GM12801 (cell line): ENCODE data around the gene PLEKHN1.

Experiments
- CTCF ChIP-seq: IDR thresholded peaks from one replicate; pipeline ENCODE4 v1.5.1; 2011; ENCODE audit warnings: control low read depth; ENCODE audit not compliant: insufficient read length; ENCODE audit errors: extremely low read depth

PLEKHN1 gene

DNA sequence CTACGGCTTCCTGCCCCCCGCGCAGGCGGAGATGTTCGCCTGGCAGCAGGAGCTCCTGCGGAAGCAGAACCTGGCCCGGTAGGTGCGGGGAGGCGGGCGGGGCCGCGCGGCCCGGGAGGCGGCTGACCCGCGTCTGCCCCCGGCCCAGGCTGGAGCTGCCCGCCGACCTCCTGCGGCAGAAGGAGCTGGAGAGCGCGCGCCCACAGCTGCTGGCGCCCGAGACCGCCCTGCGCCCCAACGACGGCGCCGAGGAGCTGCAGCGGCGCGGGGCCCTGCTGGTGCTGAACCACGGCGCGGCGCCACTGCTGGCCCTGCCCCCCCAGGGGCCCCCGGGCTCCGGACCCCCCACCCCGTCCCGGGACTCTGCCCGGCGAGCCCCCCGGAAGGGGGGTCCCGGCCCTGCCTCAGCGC lies 23.9 kb upstream of the PLEKHN1 start:
- no peak for TF ChIP-seq CTCF

GRCh38 chr1:942864-943533 lies 23.3 kb upstream of the PLEKHN1 start:
- TF ChIP-seq CTCF = no peak

DNA sequence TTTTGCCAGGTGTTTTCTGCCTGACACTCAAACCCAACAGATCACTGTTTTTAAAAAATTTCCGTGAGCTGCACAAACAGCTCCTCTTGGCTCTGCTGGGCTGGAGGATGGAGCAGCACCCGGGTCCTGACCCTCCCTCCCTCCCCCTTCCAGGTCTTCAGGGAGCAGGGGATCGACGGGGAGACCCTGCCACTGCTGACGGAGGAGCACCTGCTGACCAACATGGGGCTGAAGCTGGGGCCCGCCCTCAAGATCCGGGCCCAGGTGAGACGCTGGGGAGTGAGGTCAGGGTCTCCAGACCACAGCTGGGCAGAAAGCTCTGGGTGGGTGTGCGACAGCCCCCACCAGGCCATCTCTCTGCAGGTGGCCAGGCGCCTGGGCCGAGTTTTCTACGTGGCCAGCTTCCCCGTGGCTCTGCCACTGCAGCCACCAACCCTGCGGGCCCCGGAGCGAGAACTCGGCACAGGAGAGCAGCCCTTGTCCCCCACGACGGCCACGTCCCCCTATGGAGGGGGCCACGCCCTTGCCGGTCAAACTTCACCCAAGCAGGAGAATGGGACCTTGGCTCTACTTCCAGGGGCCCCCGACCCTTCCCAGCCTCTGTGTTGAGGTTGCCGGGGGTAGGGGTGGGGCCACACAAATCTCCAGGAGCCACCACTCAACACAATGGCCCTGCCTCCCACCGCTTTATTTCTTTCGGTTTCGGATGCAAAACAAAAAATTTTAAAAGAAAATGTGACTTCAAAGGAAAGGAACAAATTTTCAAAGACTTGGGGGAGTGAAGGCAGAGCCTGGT lies 22.5 kb upstream of the PLEKHN1 start:
- TF ChIP-seq CTCF = no peak

- TF ChIP-seq CTCF = no peak
These were observed 21.6 kb upstream of the PLEKHN1 start for GRCh38 chr1:944341-945325.

GRCh38 chr1:945688-946556 lies 20.4 kb upstream of the PLEKHN1 start:
- TF ChIP-seq CTCF = no peak

DNA sequence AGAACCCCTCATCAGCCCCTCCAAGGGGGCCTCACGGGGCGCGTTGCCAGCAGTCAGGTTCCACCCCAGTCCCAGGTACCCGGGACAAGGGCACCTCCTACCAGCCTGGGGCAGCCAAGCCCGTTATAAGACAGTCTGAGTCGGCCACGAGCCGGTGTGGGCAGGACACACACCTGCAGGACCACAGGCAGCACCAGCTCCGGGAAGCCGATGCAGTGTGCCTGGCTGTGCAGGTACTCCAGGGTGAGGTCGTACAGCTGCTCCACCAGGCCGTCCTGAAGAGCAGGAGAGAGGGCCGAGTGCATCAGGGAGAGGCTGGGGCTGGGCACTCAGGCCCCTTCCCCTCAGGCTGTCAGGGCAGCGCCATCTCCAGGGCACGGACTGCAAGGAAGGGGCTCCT lies 18.3 kb upstream of the PLEKHN1 start:
- no peak for TF ChIP-seq CTCF
